ENCODE measurements around the gene APBA1. TPM values are rescaled to one million over a fixed set of nuclear protein-coding genes. Genes with fewer than 3 reads are reported as not detected.

APBA1 gene
- total and polyA plus RNA-seq, 8 donors: 2.4 to 17.9 (median 11.4) TPM

DNA sequence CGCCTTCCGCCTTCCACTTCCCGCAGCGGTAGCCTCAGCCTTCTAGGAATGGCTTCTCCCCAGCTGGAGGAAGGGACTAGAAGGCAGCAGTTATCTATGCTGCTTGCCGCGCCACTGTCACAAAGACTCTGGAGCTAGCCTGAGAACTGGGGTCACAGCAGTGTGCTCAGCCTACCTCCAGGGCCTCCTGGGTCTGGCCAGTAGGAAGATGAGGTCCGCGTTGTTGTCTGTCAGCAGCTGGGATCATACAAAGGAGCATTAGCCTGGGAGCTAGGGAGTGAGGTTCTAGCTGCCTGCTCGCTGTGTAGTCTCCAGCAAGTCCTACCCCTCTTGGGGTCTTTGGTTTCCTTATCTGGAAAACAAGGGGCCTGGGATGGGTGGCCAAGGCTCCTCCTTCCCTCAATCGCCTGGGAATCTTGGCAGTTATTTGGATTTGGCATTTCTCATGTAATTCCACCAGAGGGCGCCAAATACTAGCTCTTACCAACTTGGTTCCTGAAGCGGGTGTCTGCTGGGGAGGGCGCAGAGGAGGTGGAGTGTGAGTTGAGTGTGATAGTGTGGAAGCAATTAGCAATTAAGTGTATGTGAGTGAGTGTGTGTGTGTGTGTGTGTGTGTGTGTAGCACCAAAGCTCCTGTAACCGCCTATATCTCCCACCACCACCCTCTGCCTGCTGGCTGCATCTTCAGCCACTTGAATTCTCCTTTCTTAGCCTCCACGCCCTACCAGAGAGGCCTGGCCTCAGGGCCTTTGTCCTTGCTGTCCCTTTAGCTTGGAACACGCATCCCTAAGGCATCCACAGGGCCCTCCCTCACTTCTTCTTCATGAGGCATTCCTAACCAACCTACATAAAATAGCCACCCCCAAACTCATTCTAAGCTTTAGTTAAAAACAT is 250.0 kb downstream of the APBA1 start:
- TF ChIP-seq CTCF (IDR thresholded peaks at IDR 0.05): peak; percentile 63 to 80
- no peaks in the 10 kb centered on the region for H3K9me3 ChIP-seq
- intact Hi-C loops (cut with DNase I): loop anchor here in 1 of 2 donors (5.0 kb wide), 1 partner anchor 125 kb away; no protein-coding TSS in a partner anchor
- DNase-seq (peak in 2 of 4 donors; percentile 63 to 70), ATAC-seq (peak; percentile 96)
- H3K27me3 ChIP-seq: no peaks in the 10 kb centered on the region
- no peaks in the 10 kb centered on the region for H3K36me3 ChIP-seq
- no peaks in the 10 kb centered on the region for H3K4me1 ChIP-seq
- no peak overlapping the region for H3K4me3 ChIP-seq
- no peak overlapping the region for H3K27ac ChIP-seq

DNA sequence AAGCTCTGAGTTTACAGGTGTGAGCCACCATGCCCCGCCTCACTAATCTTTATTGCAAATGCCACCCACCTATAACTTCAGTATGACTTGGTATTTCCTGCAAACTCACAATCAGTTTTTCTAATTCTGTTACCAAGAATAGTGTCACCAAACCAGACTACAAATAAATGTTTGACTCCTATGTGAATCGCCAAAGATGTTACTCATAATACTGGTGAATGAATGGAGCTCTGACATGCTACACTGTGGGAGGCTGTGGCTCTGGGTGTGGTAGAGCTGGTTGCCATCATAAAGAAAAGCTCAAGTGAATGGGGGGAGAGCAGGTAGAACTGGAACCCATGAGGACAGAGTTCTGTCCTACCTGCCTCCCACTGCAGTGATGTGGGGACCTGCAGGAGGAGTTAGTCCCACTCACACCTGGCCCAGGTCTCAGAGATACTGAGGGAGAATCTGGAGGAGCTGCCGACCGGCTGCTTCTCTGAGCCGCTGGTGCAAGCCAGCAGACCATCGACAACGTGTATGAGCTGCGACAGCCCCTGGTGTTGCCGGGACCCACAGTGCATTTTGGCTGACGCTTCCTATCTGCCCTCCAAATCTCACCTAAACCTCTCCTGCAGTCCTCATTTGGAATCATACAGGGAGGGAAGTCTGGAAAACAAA is 251.4 kb downstream of the APBA1 start:
- TF ChIP-seq CTCF (IDR thresholded peaks at IDR 0.05): no peak
- no peak overlapping the region for H3K4me3 ChIP-seq
- no peak for DNase-seq
- ATAC-seq: no peak
- intact Hi-C loops (cut with DNase I): loop anchor here in 1 of 2 donors (5.0 kb wide), 1 partner anchor 127 kb away; no protein-coding TSS in a partner anchor
- no peaks in the 10 kb centered on the region for H3K9me3 ChIP-seq
- H3K4me1 ChIP-seq: no peaks in the 10 kb centered on the region
- H3K27me3 ChIP-seq: no peaks in the 10 kb centered on the region
- H3K36me3 ChIP-seq: no peaks in the 10 kb centered on the region
- no peak overlapping the region for H3K27ac ChIP-seq

GRCh38 chr9:69412741-69413150 is 259.4 kb downstream of the APBA1 start:
- Histone ChIP-seq H3K9me3 (no peaks in the 10 kb centered on the region), H3K36me3 (no peaks in the 10 kb centered on the region), H3K4me1 (no peaks in the 10 kb centered on the region), H3K27ac (no peak overlapping the region), H3K27me3 (peaks cover 0 to 12% of the 10 kb centered on the region in 2 donors), H3K4me3 (no peak overlapping the region)
- ATAC-seq: peak; percentile 100
- TF ChIP-seq CTCF (IDR thresholded peaks at IDR 0.05): peak; percentile 47 to 55
- intact Hi-C loops (cut with DNase I): no loop called here
- DNase-seq: peak in 3 of 4 donors; percentile 64 to 79 (median 66)

- no peak overlapping the region for H3K27ac ChIP-seq
- H3K36me3 ChIP-seq: no peaks in the 10 kb centered on the region
- H3K27me3 ChIP-seq: peaks cover 0 to 12% of the 10 kb centered on the region in 2 donors
- ATAC-seq (no peak), DNase-seq (peak in 1 of 4 donors; percentile 59)
- intact Hi-C loops (cut with DNase I): no loop called here
- H3K9me3 ChIP-seq: no peaks in the 10 kb centered on the region
- no peak overlapping the region for H3K4me3 ChIP-seq
- TF ChIP-seq CTCF (IDR thresholded peaks at IDR 0.05): no peak
- H3K4me1 ChIP-seq: no peaks in the 10 kb centered on the region
Observed at GRCh38 chr9:69411931-69412740, 260.0 kb downstream of the APBA1 start.
